Vagina (tissue), 2 donors: ENCODE data around the gene ESRRG.

Experiments
- CTCF ChIP-seq, 3 experiments: fragments of 450-650 bp in 2 of 3; fragments of 200-600 bp in 1 of 3; sonication (generic) in 1 of 3; IDR thresholded peaks; one replicate each; pipeline ENCODE4 v1.5.1; 2017 to 2019; ENCODE audit warnings: antibody characterized with exemption in 3 of 3, mild to moderate bottlenecking in 2 of 3, moderate library complexity in 2 of 3
- POLR2A ChIP-seq, 2 donors: fragments of 450-650 bp; IDR thresholded peaks; one replicate each; pipeline ENCODE4 v1.6.1; 2017; ENCODE audit warnings: antibody characterized with exemption in 2 of 2, mild to moderate bottlenecking in 2 of 2, moderate library complexity in 2 of 2

- TF ChIP-seq CTCF (IDR thresholded peaks at IDR 0.05) (no peak), POLR2A (IDR thresholded peaks at IDR 0.05) (no peak)
Observed at GRCh38 chr1:216523449-216524190, 199.6 kb downstream of the ESRRG start.
